Caki2 (cell line): Measurements from ENCODE around the gene GRN. TPM values are rescaled to one million over a fixed set of nuclear protein-coding genes. Genes with fewer than 3 reads are reported as not detected.
"Not testable (repeated sequence)": the region's sequence is repeated elsewhere in the genome, so short reads cannot be mapped to it uniquely, and the experiment has no call there.

ENCODE experiments used
- DNase-seq: peaks from one replicate; pipeline ENCODE4 v3.0.0-alpha.2; 2015; ENCODE audit warnings: low read depth
- in situ Hi-C: cut with HindIII; loops from 2 replicates; pipeline ENCODE4 v1.10.0; 2016; ENCODE audit warnings: low sequenced_read_pairs, low pct_unique_long_range_greater_than_20kb, mixed read lengths
- total RNA-seq: library from RNA; depleted of rRNA; stranded (reverse); fragments of >200 nt; shearing (Covaris generic); gene quantifications from 2 replicates; pipeline ENCODE4 v1.2.3, GENCODE V29; 2014; ENCODE audit warnings: low replicate concordance

GRN gene
- total RNA-seq, 1 experiment from 2014 or later = 543 TPM

DNA sequence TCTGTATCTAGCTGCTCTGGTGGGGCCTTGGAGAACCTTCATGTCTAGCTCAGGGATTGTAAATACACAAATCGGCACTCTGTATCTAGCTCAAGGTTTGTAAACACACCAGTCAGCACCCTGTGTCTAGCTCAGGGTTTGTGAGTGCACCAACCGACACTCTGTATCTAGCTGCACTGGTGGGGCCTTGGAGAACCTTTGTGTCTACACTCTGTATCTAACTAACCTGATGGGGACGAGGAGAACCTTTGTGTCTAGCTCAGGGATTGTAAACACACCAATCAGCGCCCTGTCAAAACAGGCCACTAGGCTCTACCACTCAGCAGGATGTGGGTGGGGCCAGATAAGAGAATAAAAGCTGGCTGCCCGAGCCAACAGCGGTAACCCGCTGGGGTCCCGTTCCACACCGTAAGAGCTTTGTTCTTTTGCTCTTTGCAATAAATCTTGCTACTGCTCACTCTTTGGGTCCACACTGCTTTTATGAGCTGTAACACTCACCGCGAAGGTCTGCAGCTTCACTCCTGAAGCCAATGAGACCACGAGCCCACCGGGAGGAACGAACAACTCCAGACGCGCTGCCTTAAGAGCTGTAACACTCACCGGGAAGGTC is 24.4 kb downstream of the GRN start:
- DNase-seq, in situ Hi-C loops: not testable (repeated sequence)

GRCh38 chr17:44372036-44372435 is 26.9 kb downstream of the GRN start:
- in situ Hi-C loops = no loop called here

DNA sequence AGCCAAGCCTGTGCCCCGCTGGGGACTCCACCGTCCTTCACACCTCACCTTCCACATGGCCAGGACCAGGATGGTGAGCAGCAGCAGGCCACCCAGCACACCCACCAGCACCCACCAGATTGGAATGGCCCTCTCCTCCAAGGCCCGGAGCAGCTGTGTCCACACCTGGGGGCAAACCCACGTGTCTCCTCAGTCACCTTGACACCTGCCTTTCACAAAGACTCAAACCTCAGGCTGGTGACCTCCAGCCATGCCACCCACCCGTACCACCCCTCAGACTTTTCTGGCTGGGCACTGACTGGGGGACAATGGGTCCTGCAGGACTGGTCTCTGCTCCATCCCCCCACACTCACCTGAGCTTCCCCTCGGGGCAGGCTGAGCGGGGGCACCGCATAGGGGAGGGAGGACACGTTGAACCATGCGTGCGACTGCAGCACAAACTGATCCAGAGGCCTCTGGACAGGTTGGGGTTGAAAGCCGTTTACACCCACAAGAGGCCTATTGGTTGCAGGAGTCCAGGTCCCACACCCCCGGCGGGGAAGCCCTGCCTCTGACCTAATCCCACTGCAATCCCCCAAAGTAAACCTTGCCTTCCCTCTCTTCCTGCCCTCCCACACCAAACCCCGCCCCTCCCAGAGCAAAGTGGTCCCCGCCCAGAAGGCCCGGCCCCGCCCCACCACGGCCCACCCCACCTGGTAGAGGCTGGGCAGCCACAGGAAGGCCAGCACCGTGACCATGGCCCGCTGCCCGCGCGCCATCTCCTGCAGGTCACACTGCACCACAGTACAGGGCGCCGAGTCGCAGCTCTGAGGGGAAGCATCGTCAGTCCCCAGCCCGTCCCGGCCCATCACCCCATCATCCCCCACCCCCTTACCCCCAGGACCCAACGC is 29.4 kb downstream of the GRN start:
- in situ Hi-C loops = no loop called here

More at GRCh38 chr17:44372036-44372435, 26.9 kb downstream of the GRN start:
- DNase-seq = no peak

DNA sequence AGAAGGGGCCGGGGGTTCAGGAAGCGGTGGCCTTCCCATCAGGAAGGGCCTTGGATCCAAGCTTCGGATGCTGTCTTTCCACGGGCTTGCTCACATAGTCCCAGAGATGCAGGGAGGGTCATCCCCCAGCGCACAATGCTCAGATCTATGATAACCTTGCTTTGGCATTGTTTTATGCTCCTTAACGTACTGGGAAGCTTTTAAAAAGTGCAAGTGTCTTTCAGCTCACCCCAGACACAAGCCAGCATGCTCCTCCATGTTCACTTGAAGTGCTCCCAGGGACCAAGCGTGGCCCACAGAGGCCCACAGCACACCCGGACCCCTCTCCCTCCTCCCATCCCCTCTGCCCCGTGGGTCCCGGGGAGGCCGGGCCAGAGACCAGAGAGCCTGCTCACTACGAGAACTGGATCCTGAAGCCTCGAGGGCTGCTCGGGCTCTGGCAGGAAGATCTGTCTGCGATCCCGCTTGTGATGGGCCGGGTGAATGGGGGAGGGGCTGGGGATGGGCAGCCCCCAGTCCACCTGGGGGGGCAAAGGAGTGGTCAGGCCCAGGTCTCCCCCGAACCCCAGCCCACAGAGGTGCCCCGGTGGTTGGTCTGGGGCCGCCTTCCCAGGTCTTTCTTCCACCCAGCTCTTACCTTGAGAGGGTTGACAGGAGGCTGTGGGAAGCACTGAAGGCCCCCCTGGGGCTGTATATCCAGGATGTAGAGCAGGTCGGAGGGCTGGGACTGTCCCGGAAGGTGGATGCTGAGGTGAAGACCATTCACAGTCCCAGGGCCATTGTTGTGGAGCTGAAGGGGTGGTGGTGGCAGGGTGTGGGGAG is 30.3 kb downstream of the GRN start:
- no peak for DNase-seq
- in situ Hi-C loops = no loop called here

More for the DNA sequence above, 29.4 kb downstream of the GRN start:
- DNase-seq = no peak

GRCh38 chr17:44376124-44376523 is 31.0 kb downstream of the GRN start:
- no peak for DNase-seq
- in situ Hi-C loops = no loop called here

DNA sequence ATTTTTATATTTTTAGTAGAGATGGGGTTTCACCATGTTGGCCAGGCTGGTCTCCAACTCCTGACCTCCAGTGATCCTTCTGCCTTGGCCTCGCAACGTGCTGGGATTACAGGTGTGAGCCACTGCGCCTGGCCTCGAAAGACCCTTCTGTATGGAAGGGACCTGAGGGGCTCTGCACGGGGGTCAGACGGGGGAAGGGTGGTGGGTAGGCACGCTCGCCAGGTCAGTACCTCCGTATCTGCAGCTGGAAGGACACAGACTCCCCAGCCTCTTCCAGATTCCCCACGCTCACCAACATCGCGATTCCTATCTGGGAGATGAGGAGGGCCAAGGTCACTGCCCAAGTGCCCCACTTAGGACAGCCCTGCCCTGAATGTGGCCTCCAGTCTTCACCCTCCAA is 31.7 kb downstream of the GRN start:
- in situ Hi-C loops = no loop called here
- DNase-seq = no peak

DNA sequence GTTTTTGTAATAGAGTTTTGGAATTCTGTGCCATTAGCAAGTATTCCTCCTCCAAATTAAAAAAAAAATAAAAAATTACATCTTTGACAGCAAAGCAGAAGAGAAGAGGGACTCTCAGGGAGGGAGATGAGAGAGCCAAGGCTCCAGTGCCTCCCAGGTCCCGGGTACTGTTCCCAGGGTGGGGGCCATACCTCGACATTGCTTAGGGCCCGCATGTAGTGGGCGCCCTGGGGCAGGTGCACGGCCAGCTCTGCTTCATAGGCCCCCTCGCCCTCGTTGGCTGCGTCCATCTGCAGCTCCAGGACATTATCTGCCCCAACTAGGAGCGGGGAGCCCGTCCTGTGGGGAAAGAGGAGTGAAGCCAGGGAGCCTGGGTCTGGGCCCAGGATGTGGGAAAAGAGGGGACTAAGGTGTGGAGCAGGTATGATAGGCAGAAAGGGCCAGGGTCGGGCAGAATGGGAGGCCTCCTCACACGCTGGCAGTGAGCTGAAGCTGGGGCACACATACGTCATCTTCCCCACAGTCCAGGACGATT is 33.1 kb downstream of the GRN start:
- no peak for DNase-seq

GRCh38 chr17:44379887-44380286 is 34.8 kb downstream of the GRN start:
- in situ Hi-C loops = no loop called here
- no peak for DNase-seq

More for the DNA sequence above, 33.1 kb downstream of the GRN start:
- in situ Hi-C loops = no loop called here

GRCh38 chr17:44380767-44381166 is 35.7 kb downstream of the GRN start:
- in situ Hi-C loops = no loop called here
- no peak for DNase-seq

DNA sequence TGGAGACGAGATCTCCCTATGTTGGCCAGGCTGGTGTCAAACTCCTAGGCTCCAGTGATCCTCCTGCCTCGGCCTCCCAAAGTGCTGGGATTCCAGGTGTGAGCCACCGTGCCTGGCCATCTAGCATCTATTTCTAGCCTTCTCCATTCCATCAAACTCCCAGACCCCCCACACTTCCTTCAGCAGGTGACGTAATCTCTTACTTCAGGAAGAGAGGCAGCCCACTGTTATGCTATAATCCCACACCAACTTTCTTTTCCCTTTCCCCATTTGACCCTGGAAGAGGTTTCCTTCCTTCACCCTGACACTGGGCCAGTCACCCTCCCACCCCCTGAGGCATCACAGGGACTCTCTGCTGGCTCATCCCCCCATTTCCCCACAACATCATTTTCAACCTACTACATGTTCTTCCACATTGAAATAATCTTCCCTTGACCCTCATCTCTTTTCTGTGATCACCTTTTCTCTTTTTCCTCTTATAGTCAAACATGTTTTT is 36.8 kb downstream of the GRN start:
- no peak for DNase-seq
- in situ Hi-C loops = no loop called here

DNA sequence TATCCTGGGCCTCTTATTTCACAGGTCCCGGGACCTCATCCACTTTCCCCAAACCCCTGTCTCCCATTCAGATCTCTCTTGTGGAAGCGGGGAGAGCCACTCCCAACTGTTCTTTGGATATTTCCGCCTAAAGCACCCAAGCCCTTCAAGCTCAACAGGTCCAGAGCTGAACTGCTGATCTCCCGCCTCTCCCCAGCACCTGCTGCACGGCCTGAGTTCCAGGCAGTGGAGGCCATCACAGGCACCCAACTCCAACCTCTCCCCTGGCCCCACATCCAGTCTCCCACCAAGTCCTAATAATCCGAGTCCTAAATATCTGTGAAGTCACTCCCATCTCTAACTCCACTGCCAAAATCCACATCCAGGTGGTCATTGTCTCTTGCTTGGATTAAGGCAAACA is 37.8 kb downstream of the GRN start:
- in situ Hi-C loops = no loop called here
- DNase-seq = no peak

- in situ Hi-C loops = no loop called here
- DNase-seq = no peak
These were observed 38.3 kb downstream of the GRN start for GRCh38 chr17:44383363-44383762.

GRCh38 chr17:44383861-44384260 is 38.8 kb downstream of the GRN start:
- DNase-seq = no peak
- in situ Hi-C loops = no loop called here

GRCh38 chr17:44384281-44384822 is 39.2 kb downstream of the GRN start:
- in situ Hi-C loops = no loop called here
- no peak for DNase-seq

GRCh38 chr17:44384823-44385286 is 39.8 kb downstream of the GRN start:
- in situ Hi-C loops = no loop called here
- DNase-seq = no peak

DNA sequence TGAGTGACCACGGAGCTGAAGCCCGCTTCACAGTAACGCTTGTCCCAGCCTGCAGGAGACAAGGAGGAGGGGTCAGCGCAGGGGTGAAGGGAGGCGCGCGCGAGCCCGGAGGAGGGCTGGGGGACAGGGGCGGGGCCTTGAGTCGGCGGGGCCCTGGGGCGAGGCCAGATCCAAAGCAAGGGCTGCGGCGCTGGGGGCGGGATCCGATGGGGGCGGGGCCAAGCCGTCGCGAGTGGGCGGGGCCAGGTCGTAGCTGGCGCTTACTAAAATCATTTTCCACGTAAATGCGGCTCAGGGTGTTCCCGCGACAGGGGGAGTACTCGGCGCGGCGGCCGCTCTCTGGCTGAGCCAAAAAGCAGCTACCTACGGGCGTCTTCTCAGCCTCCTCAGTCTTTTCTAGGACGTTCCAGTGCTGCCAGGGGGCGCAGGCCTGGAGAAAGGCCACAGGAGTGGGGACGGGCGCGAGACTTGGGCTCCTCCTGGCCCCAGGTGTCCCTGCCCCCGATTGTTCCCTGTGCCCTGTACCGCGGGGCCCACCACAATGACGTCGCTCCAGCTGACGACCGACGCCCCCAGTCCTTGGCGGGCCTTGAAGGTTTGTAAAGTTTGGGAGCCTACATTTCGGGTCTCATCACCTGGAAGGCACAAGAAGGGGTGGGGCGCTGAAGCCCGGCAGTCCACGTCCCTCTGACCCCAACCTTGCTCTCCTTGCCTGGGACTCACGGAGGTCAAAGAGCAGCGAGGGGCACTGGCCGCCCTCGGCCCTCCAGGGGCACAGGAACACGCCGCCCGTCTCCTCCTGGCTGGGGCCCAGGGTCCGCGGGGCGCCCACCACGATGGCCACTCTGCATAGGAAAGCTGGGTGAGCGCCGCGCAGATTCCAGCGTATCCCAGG is 40.4 kb downstream of the GRN start:
- DNase-seq = peak; percentile 66
- in situ Hi-C loops = no loop called here

DNA sequence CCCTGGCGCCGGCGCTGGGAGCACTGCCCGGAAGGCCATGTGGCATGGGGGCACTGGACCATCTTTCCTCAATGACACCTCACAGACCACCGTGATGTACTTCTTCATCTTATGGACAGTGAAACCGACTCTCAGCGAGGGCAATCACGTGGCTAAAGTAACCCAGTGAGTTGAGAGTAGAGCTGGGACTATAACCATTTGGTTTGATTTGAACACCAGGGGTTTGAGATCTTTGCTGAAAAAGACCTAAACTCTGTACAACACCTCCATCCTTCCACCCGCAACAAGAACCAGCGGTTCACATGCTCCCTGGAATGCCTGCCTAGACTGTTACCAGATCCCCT is 41.1 kb downstream of the GRN start:
- no peak for DNase-seq
- in situ Hi-C loops = no loop called here
